Ovary (tissue), 9 donors: ENCODE data around the gene ZNF579. TPM values are rescaled to one million over a fixed set of nuclear protein-coding genes. Genes with fewer than 3 reads are reported as not detected.
"Not testable (repeated sequence)": the region's sequence is repeated elsewhere in the genome, so short reads cannot be mapped to it uniquely, and the experiment has no call there.

ENCODE experiments used
- DNase-seq, 5 donors: peaks; one replicate each; pipeline ENCODE4 v3.0.0-alpha.2; 2019 to 2020
- H3K27ac ChIP-seq, 2 donors: fragments of 200-600 bp; one replicate each; pipeline versions ENCODE4 v1.5.1 to v1.8.0; 2019 to 2022
- H3K27me3 ChIP-seq: fragments of 200-600 bp; one replicate; pipeline ENCODE4 v1.8.0; 2022
- H3K36me3 ChIP-seq: fragments of 200-600 bp; sonication (generic); one replicate; pipeline ENCODE4 v1.5.1; 2019
- H3K4me1 ChIP-seq: one replicate; pipeline ENCODE4 v1.8.1; 2013; ENCODE audit warnings: mild to moderate bottlenecking, moderate library complexity; ENCODE audit not compliant: insufficient read depth
- H3K4me3 ChIP-seq: fragments of 200-600 bp; sonication (generic); one replicate; pipeline ENCODE4 v1.5.1; 2017
- H3K9me3 ChIP-seq, 2 donors: fragments of 200-600 bp in 1 of 2; sonication (generic) in 1 of 2; one replicate each; pipeline versions ENCODE4 v1.5.1 to v1.8.1; 2013 to 2019; ENCODE audit warnings: mild to moderate bottlenecking in 1 of 2, moderate library complexity in 1 of 2
- CTCF ChIP-seq, 3 donors: fragments of 450-650 bp in 2 of 3; fragments of 200-600 bp in 1 of 3; IDR thresholded peaks; one replicate each; pipeline versions ENCODE4 v1.5.1 to v1.8.0; 2016 to 2022; ENCODE audit warnings: antibody characterized with exemption in 3 of 3, mild to moderate bottlenecking in 1 of 3
- EP300 ChIP-seq: sonication (generic); formaldehyde crosslinking; IDR thresholded peaks from one replicate; pipeline ENCODE4 v1.6.1; 2017; ENCODE audit warnings: antibody characterized with exemption
- POLR2A ChIP-seq: fragments of 450-650 bp; IDR thresholded peaks from one replicate; pipeline ENCODE4 v1.6.1; 2017; ENCODE audit warnings: antibody characterized with exemption, mild to moderate bottlenecking, moderate library complexity
- WGBS, 3 donors: extraction: QIAGEN DNeasy Blood & Tissue Kit in 1 of 3; methylation state at CpG; one replicate each; pipeline versions ENCODE4 v1.1.5 to v1.1.7; 2013 to 2017; 5-methylcytosine and 5-hydroxymethylcytosine counted together
- intact Hi-C, 4 donors: fragments of 100-400 bp; cut with DNase I; formaldehyde crosslinking; loops; one replicate each; pipeline versions ENCODE4 v1.11.0 to v1.15.1; 2022 to 2023
- polyA plus RNA-seq, 2 donors: library from polyadenylated mRNA; stranded (reverse); fragments of 200-250 nt in 1 of 2; fragments of 350-450 nt in 1 of 2; fragmentation: Illumina TruSeq in 1 of 2; extraction: RNeasy Lipid Tissue Mini Kit (QIAGEN cat#74804) in 1 of 2; gene quantifications; one replicate each; pipeline ENCODE4 v1.2.3, GENCODE V29; 2013 to 2014
- total RNA-seq, 7 donors: library from RNA; depleted of rRNA in 2 of 7; stranded (reverse); fragments of >200 nt in 2 of 7; fragmentation: NEBNext Ultra II Directional in 3 of 7; extraction: Animal tissue kit (Norgen Biotek cat#: 25700) in 3 of 7; gene quantifications; one replicate each; pipeline versions ENCODE4 v1.1.0 to v1.2.4, GENCODE V29; 2016 to 2023
- donor health status: DM: no; HTN: no; CAD: no; lungs with moderate emphysema.
- donor health status: DM: no; HTN: no; CAD: no.
- donor health status: Bipolar disorder and iron deficiency.
- donor health status: DM: yes; HTN: yes; CAD: no.
- donor health status: DM: no; HTN: no; CAD: no.
- donor health status: DM: yes; HTN: yes; CAD: no.

The ZNF579 gene
- total and polyA plus RNA-seq, 9 donors = 2.7 to 24.4 (median 15.6) TPM

GRCh38 chr19:55535173-55535964 lies 45.3 kb downstream of the ZNF579 start:
- no peaks in the 10 kb centered on the region for H3K9me3 ChIP-seq
- 61 to 70% (median 61%) methylated on average over 12 of the region's 12 CpGs for WGBS, 3 donors
- intact Hi-C loops = no loop called here
- no peak for DNase-seq
- no peaks in the 10 kb centered on the region for H3K4me1 ChIP-seq
- H3K27ac ChIP-seq = no peak overlapping the region
- no peak overlapping the region for H3K4me3 ChIP-seq
- no peaks in the 10 kb centered on the region for H3K36me3 ChIP-seq
- H3K27me3 ChIP-seq = no peaks in the 10 kb centered on the region
- no peak for TF ChIP-seq EP300
- no peak for TF ChIP-seq POLR2A
- TF ChIP-seq CTCF (IDR thresholded peaks at IDR 0.05) = no peak

GRCh38 chr19:55534280-55534679 lies 46.4 kb downstream of the ZNF579 start:
- intact Hi-C loops, H3K4me1 ChIP-seq, H3K27ac ChIP-seq, H3K36me3 ChIP-seq, H3K4me3 ChIP-seq, H3K27me3 ChIP-seq, DNase-seq, H3K9me3 ChIP-seq: not testable (repeated sequence)
- 83 to 94% (median 88%) methylated on average over 7 of the region's 7 CpGs for WGBS, 3 donors

- Histone ChIP-seq H3K36me3 (no peaks in the 10 kb centered on the region), H3K27me3 (no peaks in the 10 kb centered on the region), H3K9me3 (no peaks in the 10 kb centered on the region), H3K4me1 (peaks cover 2% of the 10 kb centered on the region), H3K27ac (no peak overlapping the region), H3K4me3 (no peak overlapping the region)
- no peak for DNase-seq
- 81 to 89% (median 83%) methylated on average over 17 to 26 of the region's 26 CpGs for WGBS, 3 donors
- TF ChIP-seq POLR2A (no peak), EP300 (no peak), CTCF (IDR thresholded peaks at IDR 0.05) (no peak)
- intact Hi-C loops = no loop called here
These were observed 49.7 kb downstream of the ZNF579 start for GRCh38 chr19:55530996-55531395.

GRCh38 chr19:55529636-55530234 lies 50.9 kb downstream of the ZNF579 start:
- Histone ChIP-seq H3K36me3 (no peaks in the 10 kb centered on the region), H3K4me3 (no peak overlapping the region), H3K4me1 (peaks cover 2% of the 10 kb centered on the region), H3K27ac (no peak overlapping the region), H3K27me3 (no peaks in the 10 kb centered on the region), H3K9me3 (no peaks in the 10 kb centered on the region)
- WGBS, 3 donors = 84 to 91% (median 85%) methylated on average over 55 to 56 of the region's 56 CpGs
- intact Hi-C loops = loop anchor here in 1 of 4 donors (5.0 kb wide), 1 partner anchor 38 kb away; no protein-coding TSS in a partner anchor
- no peak for TF ChIP-seq CTCF (IDR thresholded peaks at IDR 0.05)
- no peak for TF ChIP-seq EP300
- no peak for TF ChIP-seq POLR2A
- DNase-seq = no peak
